ENCODE data around the gene ADAM12.

GRCh38 chr10:126060261-126060931, 327.9 kb downstream of the ADAM12 start:
- no peak for TF ChIP-seq POLR2A (IDR thresholded peaks at IDR 0.05; ENCODE audit: borderline replicate concordance, extremely low read depth, insufficient read depth, insufficient read length)
- no peak for TF ChIP-seq MAX (IDR thresholded peaks at IDR 0.05)
- TF ChIP-seq CTCF (IDR thresholded peaks at IDR 0.05 in 2 of 3, conservative IDR thresholded peaks at IDR 0.05 in 1 of 3; ENCODE audit: borderline replicate concordance in 1 of 3, insufficient read depth in 1 of 3, low read depth in 2 of 3, low read length in 2 of 3): no peak
- TF ChIP-seq EZH2 (IDR thresholded peaks at IDR 0.05): no peak
- no peak for TF ChIP-seq POLR2AphosphoS5 (IDR thresholded peaks at IDR 0.05; ENCODE audit: low read depth, low read length)
- TF ChIP-seq TCF7L2 (IDR thresholded peaks at IDR 0.05; ENCODE audit: borderline replicate concordance, extremely low read depth, insufficient read depth, insufficient read length): no peak
- TF ChIP-seq RAD21 (IDR thresholded peaks at IDR 0.05; ENCODE audit: low read depth): no peak
- no peak for TF ChIP-seq SIN3A (IDR thresholded peaks at IDR 0.05; ENCODE audit: low read depth)
- TF ChIP-seq CEBPB (IDR thresholded peaks at IDR 0.05; ENCODE audit: low read depth): no peak
- TF ChIP-seq REST (IDR thresholded peaks at IDR 0.05; ENCODE audit: low read depth): no peak
- no peak for TF ChIP-seq ELF1 (IDR thresholded peaks at IDR 0.05; ENCODE audit: borderline replicate concordance, low read depth)
- no peak for TF ChIP-seq EZH2phosphoT487 (IDR thresholded peaks at IDR 0.05; ENCODE audit: borderline replicate concordance)
- TF ChIP-seq ZNF274 (IDR thresholded peaks at IDR 0.05; ENCODE audit: low read depth, low read length): no peak
